ENCODE measurements around the gene LRRC43. TPM values are rescaled to one million over a fixed set of nuclear protein-coding genes. Genes with fewer than 3 reads are reported as not detected.

LRRC43 gene
- total and polyA plus RNA-seq, 10 of the 15 experiments (the other 5 are each of a cell fraction or from before 2014, with no cell fraction given) = 0.23 TPM; not detected in 9

GRCh38 chr12:122250047-122250446 lies 67.1 kb downstream of the LRRC43 start (continued):
- TF ChIP-seq, protein P1, sequence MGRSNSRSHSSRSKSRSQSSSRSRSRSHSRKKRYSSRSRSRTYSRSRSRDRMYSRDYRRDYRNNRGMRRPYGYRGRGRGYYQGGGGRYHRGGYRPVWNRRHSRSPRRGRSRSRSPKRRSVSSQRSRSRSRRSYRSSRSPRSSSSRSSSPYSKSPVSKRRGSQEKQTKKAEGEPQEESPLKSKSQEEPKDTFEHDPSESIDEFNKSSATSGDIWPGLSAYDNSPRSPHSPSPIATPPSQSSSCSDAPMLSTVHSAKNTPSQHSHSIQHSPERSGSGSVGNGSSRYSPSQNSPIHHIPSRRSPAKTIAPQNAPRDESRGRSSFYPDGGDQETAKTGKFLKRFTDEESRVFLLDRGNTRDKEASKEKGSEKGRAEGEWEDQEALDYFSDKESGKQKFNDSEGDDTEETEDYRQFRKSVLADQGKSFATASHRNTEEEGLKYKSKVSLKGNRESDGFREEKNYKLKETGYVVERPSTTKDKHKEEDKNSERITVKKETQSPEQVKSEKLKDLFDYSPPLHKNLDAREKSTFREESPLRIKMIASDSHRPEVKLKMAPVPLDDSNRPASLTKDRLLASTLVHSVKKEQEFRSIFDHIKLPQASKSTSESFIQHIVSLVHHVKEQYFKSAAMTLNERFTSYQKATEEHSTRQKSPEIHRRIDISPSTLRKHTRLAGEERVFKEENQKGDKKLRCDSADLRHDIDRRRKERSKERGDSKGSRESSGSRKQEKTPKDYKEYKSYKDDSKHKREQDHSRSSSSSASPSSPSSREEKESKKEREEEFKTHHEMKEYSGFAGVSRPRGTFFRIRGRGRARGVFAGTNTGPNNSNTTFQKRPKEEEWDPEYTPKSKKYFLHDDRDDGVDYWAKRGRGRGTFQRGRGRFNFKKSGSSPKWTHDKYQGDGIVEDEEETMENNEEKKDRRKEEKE (IDR thresholded peaks at IDR 0.05) = no peak
- TF ChIP-seq SREBF1 (IDR thresholded peaks at IDR 0.05; ENCODE audit: low read length) (no peak), RUNX3 (IDR thresholded peaks at IDR 0.05; ENCODE audit: low read length) (no peak), EP300 (IDR thresholded peaks at IDR 0.05; ENCODE audit: borderline replicate concordance in 1 of 2, control insufficient read depth in 1 of 2, low read depth in 2 of 2, low read length in 2 of 2) (no peak)
- TF ChIP-seq, protein P2, sequence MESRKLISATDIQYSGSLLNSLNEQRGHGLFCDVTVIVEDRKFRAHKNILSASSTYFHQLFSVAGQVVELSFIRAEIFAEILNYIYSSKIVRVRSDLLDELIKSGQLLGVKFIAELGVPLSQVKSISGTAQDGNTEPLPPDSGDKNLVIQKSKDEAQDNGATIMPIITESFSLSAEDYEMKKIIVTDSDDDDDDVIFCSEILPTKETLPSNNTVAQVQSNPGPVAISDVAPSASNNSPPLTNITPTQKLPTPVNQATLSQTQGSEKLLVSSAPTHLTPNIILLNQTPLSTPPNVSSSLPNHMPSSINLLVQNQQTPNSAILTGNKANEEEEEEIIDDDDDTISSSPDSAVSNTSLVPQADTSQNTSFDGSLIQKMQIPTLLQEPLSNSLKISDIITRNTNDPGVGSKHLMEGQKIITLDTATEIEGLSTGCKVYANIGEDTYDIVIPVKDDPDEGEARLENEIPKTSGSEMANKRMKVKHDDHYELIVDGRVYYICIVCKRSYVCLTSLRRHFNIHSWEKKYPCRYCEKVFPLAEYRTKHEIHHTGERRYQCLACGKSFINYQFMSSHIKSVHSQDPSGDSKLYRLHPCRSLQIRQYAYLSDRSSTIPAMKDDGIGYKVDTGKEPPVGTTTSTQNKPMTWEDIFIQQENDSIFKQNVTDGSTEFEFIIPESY (IDR thresholded peaks at IDR 0.05) = no peak

GRCh38 chr12:122250536-122250935 lies 67.6 kb downstream of the LRRC43 start:
- H3K36me3 ChIP-seq (ENCODE audit: control insufficient read depth in 2 of 2, insufficient read depth in 2 of 2, low read length in 1 of 2) = no peaks in the 10 kb centered on the region; a peak in 2 of 4 replicates
- SMC1A ChIA-PET (ENCODE audit: uncharacterized antibody, unreplicated experiment) = no interaction called here
- H3K9me3 ChIP-seq (replicated peaks; ENCODE audit: control insufficient read depth, insufficient read depth, low read length) = no peaks in the 10 kb centered on the region
- in situ Hi-C loops (cut with MboI) = no loop called here
- H3K27ac ChIP-seq (ENCODE audit: control insufficient read depth, insufficient read depth) = no peak overlapping the region
- no peak for ATAC-seq
- no peak overlapping the region for H3K9ac ChIP-seq (ENCODE audit: control insufficient read depth, insufficient read depth, low read length)
- RAD21 ChIA-PET (ENCODE audit: unreplicated experiment) = no interaction called here
- DNase-seq (ENCODE audit: low read depth, low spot score) = no peak
- POLR2A ChIA-PET = no interaction called here
- CTCF ChIA-PET = no interaction called here
- 100% methylated on average over 8 of the region's 8 CpGs for WGBS (ENCODE audit: insufficient coverage, insufficient replicate concordance, low lambda C conversion rate, missing lambda C conversion rate)
- no peaks in the 10 kb centered on the region for H3K79me2 ChIP-seq (ENCODE audit: control insufficient read depth, insufficient read depth, low read length)
- BruUV-seq (replicated peaks) = no TSS peak
- no peak overlapping the region for H2AFZ ChIP-seq (ENCODE audit: control insufficient read depth, low read depth, low read length)
- FAIRE-seq = no peak
- H3K4me3 ChIP-seq = no peak overlapping the region
- peaks cover under 1% of the 10 kb centered on the region for H3K4me1 ChIP-seq (ENCODE audit: control insufficient read depth, insufficient read depth, low read length)
- H4K20me1 ChIP-seq (ENCODE audit: control insufficient read depth, insufficient read depth) = no peaks in the 10 kb centered on the region
- no peak overlapping the region for H3K4me2 ChIP-seq (ENCODE audit: control insufficient read depth, insufficient read depth)
- intact Hi-C loops (cut with micrococcal nuclease; ENCODE audit: unreplicated experiment) = no loop called here
- no peaks in the 10 kb centered on the region for H3K27me3 ChIP-seq (replicated peaks in 1 of 2; ENCODE audit: control insufficient read depth in 2 of 2, insufficient read depth in 2 of 2, low read length in 1 of 2)
- TF ChIP-seq PML (IDR thresholded peaks at IDR 0.05; ENCODE audit: low read length) (no peak), KLF5 (IDR thresholded peaks at IDR 0.05; ENCODE audit: partially characterized antibody) (no peak), CHD1 (IDR thresholded peaks at IDR 0.05; ENCODE audit: low read depth, low read length) (no peak), CHD2 (IDR thresholded peaks at IDR 0.05; ENCODE audit: borderline replicate concordance, low read depth, low read length) (no peak), BMI1 (IDR thresholded peaks at IDR 0.05; ENCODE audit: borderline replicate concordance) (no peak), ZNF217 (IDR thresholded peaks at IDR 0.05) (no peak), EGR1 (IDR thresholded peaks at IDR 0.05; ENCODE audit: borderline replicate concordance in 1 of 2, low read depth in 2 of 2, low read length in 2 of 2) (no peak), DPF2 (IDR thresholded peaks at IDR 0.05) (no peak)
- TF ChIP-seq, protein P3, sequence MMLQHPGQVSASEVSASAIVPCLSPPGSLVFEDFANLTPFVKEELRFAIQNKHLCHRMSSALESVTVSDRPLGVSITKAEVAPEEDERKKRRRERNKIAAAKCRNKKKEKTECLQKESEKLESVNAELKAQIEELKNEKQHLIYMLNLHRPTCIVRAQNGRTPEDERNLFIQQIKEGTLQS (IDR thresholded peaks at IDR 0.05; ENCODE audit: borderline replicate concordance, extremely low read depth, low read depth, low read length) = no peak
- TF ChIP-seq, protein P4, sequence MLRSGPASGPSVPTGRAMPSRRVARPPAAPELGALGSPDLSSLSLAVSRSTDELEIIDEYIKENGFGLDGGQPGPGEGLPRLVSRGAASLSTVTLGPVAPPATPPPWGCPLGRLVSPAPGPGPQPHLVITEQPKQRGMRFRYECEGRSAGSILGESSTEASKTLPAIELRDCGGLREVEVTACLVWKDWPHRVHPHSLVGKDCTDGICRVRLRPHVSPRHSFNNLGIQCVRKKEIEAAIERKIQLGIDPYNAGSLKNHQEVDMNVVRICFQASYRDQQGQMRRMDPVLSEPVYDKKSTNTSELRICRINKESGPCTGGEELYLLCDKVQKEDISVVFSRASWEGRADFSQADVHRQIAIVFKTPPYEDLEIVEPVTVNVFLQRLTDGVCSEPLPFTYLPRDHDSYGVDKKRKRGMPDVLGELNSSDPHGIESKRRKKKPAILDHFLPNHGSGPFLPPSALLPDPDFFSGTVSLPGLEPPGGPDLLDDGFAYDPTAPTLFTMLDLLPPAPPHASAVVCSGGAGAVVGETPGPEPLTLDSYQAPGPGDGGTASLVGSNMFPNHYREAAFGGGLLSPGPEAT (IDR thresholded peaks at IDR 0.05; ENCODE audit: low read depth) = no peak
- TF ChIP-seq, protein P5, sequence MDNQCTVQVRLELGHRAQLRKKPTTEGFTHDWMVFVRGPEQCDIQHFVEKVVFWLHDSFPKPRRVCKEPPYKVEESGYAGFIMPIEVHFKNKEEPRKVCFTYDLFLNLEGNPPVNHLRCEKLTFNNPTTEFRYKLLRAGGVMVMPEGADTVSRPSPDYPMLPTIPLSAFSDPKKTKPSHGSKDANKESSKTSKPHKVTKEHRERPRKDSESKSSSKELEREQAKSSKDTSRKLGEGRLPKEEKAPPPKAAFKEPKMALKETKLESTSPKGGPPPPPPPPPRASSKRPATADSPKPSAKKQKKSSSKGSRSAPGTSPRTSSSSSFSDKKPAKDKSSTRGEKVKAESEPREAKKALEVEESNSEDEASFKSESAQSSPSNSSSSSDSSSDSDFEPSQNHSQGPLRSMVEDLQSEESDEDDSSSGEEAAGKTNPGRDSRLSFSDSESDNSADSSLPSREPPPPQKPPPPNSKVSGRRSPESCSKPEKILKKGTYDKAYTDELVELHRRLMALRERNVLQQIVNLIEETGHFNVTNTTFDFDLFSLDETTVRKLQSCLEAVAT (IDR thresholded peaks at IDR 0.05) = no peak

All from GM12878 (cell line).